Astrocyte of the cerebellum (primary cell): Measurements from ENCODE around the gene MGAT4A.

Experiments used
- DNase-seq: peaks from one replicate; pipeline ENCODE4 v3.0.0-alpha.2; 2011; ENCODE audit warnings: low read depth
- H3K4me3 ChIP-seq: 2 replicates; pipeline ENCODE4 v1.5.1; 2011; ENCODE audit warnings: mild to moderate bottlenecking, low read depth, low read length, moderate library complexity
- in situ Hi-C: cut with HindIII; loops from 2 replicates; pipeline ENCODE4 v1.10.0; 2017; ENCODE audit warnings: low sequenced_read_pairs
- TF ChIP-seq, protein P1 (sequence below): IDR thresholded peaks from 2 replicates; pipeline ENCODE4 v1.5.1; 2012; ENCODE audit warnings: low read length, low read depth, moderate library complexity, mild to moderate bottlenecking; ENCODE audit errors: missing control alignments

The MGAT4A gene

DNA sequence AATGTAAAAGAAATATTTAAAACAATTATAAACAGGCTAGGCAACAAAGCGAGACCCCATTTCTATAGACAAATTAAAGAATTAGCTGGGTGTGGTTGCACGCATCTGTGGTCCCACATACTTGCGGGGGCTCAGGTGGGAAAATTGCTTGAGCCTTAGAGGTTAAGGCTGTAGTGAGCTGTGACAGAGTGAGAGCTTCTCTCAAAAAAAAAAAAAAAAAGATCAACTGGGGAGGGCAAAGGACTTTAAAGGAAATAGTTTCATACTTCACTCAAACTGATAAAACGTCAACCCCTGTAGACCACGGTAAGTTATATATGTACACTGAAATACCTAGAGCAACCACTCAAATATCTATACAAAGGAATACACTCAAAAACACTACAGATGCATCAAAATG, 37.5 kb downstream of the MGAT4A start:
- in situ Hi-C loops: no loop called here

GRCh38 chr2:98692090-98693054, 38.6 kb downstream of the MGAT4A start:
- in situ Hi-C loops: no loop called here
- H3K4me3 ChIP-seq: no peak overlapping the region
- DNase-seq: no peak
- TF ChIP-seq, protein P1, sequence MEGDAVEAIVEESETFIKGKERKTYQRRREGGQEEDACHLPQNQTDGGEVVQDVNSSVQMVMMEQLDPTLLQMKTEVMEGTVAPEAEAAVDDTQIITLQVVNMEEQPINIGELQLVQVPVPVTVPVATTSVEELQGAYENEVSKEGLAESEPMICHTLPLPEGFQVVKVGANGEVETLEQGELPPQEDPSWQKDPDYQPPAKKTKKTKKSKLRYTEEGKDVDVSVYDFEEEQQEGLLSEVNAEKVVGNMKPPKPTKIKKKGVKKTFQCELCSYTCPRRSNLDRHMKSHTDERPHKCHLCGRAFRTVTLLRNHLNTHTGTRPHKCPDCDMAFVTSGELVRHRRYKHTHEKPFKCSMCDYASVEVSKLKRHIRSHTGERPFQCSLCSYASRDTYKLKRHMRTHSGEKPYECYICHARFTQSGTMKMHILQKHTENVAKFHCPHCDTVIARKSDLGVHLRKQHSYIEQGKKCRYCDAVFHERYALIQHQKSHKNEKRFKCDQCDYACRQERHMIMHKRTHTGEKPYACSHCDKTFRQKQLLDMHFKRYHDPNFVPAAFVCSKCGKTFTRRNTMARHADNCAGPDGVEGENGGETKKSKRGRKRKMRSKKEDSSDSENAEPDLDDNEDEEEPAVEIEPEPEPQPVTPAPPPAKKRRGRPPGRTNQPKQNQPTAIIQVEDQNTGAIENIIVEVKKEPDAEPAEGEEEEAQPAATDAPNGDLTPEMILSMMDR: no peak

More for the DNA sequence above, 37.5 kb downstream of the MGAT4A start:
- TF ChIP-seq, protein P1: no peak
- DNase-seq: no peak
- no peak overlapping the region for H3K4me3 ChIP-seq

DNA sequence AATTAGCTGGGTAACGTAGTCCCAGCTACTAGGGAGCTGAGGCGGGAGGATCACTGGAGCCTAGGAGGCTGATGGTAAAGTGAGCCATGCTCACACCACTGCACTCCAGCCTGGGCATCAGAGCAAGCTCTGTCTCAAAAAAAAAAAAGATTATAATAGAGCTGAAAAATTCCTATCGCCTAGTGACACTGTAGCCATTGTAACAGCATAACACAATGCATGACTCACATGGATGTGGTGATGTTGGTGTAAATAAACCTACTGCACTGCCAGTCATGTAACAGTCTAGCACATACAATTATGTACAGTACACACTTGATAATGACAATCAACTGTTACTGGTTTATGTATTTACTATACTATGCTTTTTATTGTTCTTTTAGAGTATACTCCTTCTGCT, 39.6 kb downstream of the MGAT4A start:
- TF ChIP-seq, protein P1: no peak
- no peak overlapping the region for H3K4me3 ChIP-seq
- no peak for DNase-seq
- in situ Hi-C loops: no loop called here

DNA sequence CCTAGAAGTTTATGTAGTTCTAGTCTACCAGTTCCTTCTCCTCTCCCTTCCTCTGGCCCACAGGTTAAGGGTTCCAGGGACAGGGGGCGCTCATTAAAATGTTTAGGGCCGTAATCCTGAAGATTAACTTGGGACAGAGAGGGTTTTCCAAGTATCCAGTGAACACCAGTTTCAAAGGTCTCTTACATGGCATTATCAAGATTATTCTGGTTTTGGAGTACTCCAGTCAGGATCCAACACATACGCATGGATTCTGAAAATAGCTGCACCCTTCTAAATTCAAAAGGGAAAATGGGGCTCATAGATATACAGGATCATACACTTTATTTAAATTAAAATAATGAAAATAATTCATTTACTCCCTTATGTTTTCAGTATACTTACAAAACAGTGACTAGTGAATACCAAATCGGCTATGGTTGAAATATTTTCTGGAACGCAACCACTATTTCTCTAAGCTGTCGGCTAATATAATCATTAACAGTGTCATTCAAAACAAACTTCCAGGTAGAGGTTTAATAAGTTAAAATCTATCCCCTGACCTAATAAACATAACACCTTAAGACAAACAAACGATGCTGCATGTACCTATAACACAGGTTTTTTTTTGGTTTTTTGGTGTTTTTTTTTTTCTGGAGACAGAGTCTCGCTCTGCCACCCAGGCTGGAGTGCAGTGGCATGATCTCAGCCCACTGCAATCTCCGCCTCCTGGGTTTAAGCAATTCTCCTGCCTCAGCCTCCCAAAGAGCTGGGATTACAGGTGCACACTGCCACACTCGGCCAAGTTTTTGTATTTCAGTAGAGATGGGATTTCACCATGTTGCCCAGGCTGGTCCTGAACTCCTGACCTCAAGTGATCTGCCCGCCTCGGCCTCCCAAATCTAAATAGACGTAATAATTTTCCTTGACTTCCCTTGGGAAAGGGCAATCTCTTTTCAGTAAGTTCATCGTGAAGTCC, 44.7 kb downstream of the MGAT4A start:
- DNase-seq: no peak
- H3K4me3 ChIP-seq: no peak overlapping the region
- in situ Hi-C loops: no loop called here
- TF ChIP-seq, protein P1: no peak

DNA sequence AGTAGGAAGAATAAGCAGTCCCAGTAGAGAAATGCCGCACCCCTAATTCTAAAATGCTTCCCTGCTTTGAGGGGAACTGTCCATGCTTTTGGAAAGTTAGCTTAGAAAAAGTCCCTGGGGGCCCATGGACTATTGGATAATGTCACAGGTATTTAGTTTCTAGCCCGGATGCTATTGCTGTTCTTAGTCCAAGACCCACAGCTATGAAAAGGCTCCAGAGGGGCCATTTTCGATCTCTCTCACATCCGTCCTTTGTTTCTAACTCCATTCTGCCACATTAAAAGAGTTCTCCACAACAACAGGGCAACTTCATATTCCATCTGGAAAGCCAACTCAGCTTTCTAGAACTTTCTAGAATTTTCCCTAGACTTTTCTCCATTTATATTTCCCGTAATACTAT, 47.2 kb downstream of the MGAT4A start:
- H3K4me3 ChIP-seq: no peak overlapping the region
- TF ChIP-seq, protein P1: no peak
- no peak for DNase-seq
- in situ Hi-C loops: no loop called here

DNA sequence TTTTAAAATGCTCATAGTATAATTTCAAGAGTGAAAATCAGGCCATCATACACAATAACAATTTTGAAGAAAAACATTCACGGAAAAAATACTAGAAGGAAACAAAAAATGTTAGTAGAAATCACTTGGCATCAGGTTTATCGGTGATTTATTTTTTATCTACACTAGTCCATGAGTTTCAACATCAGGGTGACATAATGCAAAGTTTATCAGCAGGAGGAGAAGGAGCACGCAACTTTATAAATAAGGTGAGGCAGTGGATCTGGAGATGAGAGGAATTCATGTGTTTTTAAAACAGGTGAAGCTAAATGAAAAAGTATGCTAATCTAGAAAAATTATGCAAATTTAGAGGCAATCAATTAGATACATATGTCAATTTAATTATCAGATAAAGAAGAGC, 54.2 kb downstream of the MGAT4A start:
- in situ Hi-C loops: no loop called here
- TF ChIP-seq, protein P1: no peak
- no peak overlapping the region for H3K4me3 ChIP-seq
- DNase-seq: no peak
